ENCODE measurements around the gene SYP.
A peak's percentile ranks its signal among the peaks of the same experiment; 100 is the strongest.
"Not testable (repeated sequence)": the region's sequence is repeated elsewhere in the genome, so short reads cannot be mapped to it uniquely, and the experiment has no call there.

Gene SYP

GRCh38 chrX:49187526-49187925, 12.5 kb downstream of the SYP start:
- no peak for DNase-seq

- no peak for DNase-seq
Observed at GRCh38 chrX:49187028-49187394, 13.0 kb downstream of the SYP start.

- DNase-seq, result peak; percentile 74
Observed at GRCh38 chrX:49186125-49187027, 13.6 kb downstream of the SYP start, which contains the start of gene PRICKLE3. Gene PRICKLE3 (minus strand): TSS chrX:49186373. CDS start chrX:49186297, 76 bp downstream.

GRCh38 chrX:49184294-49185281, 15.4 kb downstream of the SYP start:
- peak; percentile 42 for DNase-seq

GRCh38 chrX:49183701-49184281, 16.2 kb downstream of the SYP start:
- DNase-seq, result no peak

GRCh38 chrX:49179358-49179757, 20.6 kb downstream of the SYP start:
- DNase-seq, result no peak

- no peak for DNase-seq
Observed at GRCh38 chrX:49178537-49178936, 21.5 kb downstream of the SYP start.

GRCh38 chrX:49177873-49178480, 22.0 kb downstream of the SYP start:
- no peak for DNase-seq

- peak; percentile 36 for DNase-seq
Observed at GRCh38 chrX:49177338-49177833, 22.6 kb downstream of the SYP start.

GRCh38 chrX:49176421-49177326, 23.3 kb downstream of the SYP start:
- no peak for DNase-seq

GRCh38 chrX:49175435-49176274, 24.3 kb downstream of the SYP start:
- DNase-seq, result no peak

- DNase-seq, result no peak
Observed at GRCh38 chrX:49174723-49175122, 25.3 kb downstream of the SYP start.

- DNase-seq, result not testable (repeated sequence)
Observed at GRCh38 chrX:49173544-49173943, 26.4 kb downstream of the SYP start.

- peak; percentile 79 for DNase-seq
Observed at GRCh38 chrX:49172280-49172780, 27.7 kb downstream of the SYP start.

GRCh38 chrX:49171752-49172279, 28.2 kb downstream of the SYP start, which contains the start of gene PLP2:
Gene PLP2 (plus strand): TSS chrX:49171898. CDS start chrX:49172001, 103 bp downstream.
- DNase-seq, result peak; percentile 70

GRCh38 chrX:49167740-49168108, 32.3 kb downstream of the SYP start:
- DNase-seq, result no peak

- DNase-seq, result peak; percentile 74
Observed at GRCh38 chrX:49166914-49167739, 32.9 kb downstream of the SYP start.

All from CD4-positive, alpha-beta T cell treated with Interleukin-21 for 1 hour (primary cell).